HG03442 (cell line): Measurements from ENCODE around the gene CAMK2B.

ENCODE experiments used
- ATAC-seq: cut with Tn5 transposase; IDR thresholded peaks from one replicate; pipeline ENCODE4 v1.9.1; 2021; ENCODE audit warnings: mild to moderate bottlenecking, moderate library complexity; ENCODE audit not compliant: unreplicated experiment

The CAMK2B gene

GRCh38 chr7:44276571-44277221 lies 48.7 kb downstream of the CAMK2B start:
- no peak for ATAC-seq

DNA sequence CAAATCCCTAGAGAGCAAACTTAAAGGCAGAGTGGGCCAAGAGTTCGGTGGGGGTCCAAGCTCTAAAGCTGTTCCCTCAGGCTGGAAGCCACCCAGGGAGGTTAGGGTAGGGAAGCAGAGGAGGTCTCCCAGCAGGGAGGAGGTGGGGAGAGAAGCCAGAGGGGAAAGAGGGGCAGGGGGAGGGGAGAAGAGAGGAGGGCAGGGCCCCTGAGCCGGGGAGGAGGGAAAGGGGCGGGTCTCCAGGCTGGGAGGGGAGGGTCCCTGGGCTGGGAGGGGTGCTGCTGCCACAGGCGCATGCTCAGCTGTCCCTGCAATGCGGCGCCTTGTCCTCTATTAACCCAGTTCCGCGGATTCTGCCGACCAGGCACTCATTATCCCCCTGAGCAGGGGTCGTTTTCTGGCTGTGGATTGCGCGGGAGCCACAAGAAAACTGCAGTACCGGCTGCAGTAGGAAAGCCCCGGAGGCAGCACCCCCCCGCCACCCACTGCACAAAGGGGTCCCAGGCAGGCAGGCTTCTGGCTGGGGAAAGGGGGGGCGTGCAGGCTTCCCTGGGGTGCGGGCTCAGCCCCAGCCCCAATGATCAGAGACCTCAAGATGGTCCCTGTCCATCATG lies 49.3 kb downstream of the CAMK2B start:
- ATAC-seq, result no peak

- ATAC-seq, result no peak
Observed at GRCh38 chr7:44275146-44275545, 50.2 kb downstream of the CAMK2B start.

DNA sequence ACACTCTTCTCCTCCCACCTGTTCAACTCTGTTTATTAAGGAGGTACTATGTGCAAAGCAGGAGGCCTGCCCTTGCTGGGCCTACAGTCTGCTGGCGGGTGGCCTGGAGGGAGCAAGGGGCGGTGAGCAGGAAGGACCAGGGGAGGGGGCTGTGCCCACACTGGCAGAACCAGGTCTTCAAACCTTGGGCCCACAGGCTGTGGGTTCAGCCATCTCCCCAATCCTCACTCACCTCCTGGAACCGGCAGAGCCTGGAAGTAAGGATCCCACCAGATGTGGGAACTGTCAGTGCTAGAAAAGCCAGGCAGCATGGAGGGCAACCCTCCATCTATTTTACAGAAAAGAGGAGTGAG lies 50.8 kb downstream of the CAMK2B start:
- no peak for ATAC-seq

- no peak for ATAC-seq
Observed at GRCh38 chr7:44273681-44274622, 51.4 kb downstream of the CAMK2B start.

DNA sequence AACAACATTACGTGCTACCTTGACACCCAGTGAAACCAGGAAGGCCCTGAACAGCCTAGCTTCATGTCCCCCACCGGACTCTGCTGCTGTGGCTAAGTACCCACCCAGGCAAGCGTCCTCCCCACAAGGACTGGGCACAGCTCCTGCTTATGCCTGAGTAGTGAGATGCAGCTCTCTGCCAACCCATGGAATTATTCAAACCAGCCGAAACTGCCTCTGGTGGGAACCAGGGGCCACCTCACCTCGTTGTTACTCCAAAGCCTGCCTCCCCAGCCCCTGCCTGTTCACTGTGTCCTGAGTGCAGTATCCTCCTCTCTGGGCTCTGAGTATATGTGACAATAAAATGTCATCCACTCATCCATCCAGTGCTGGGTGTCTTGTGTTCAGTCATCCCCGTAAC lies 52.4 kb downstream of the CAMK2B start:
- ATAC-seq, result no peak

DNA sequence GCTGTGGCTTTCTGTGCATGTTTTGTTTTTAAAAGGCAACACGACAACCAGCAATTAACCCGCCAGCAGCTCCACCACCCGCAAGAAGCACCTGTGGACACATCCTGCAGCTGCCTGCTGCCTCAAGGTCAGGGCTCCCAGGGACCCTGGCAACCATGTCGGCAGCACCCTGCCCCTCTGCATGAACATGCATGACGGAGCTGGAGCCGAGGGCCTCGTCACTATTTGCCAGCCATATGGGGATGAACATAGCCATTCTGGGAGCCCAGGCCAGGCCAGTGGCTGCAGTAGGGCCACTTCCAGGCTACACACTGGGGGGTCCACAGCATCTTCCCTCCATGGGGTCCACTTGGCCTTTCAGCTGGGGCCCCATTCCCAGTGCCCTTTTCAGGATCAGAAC lies 52.9 kb downstream of the CAMK2B start:
- ATAC-seq, result no peak

DNA sequence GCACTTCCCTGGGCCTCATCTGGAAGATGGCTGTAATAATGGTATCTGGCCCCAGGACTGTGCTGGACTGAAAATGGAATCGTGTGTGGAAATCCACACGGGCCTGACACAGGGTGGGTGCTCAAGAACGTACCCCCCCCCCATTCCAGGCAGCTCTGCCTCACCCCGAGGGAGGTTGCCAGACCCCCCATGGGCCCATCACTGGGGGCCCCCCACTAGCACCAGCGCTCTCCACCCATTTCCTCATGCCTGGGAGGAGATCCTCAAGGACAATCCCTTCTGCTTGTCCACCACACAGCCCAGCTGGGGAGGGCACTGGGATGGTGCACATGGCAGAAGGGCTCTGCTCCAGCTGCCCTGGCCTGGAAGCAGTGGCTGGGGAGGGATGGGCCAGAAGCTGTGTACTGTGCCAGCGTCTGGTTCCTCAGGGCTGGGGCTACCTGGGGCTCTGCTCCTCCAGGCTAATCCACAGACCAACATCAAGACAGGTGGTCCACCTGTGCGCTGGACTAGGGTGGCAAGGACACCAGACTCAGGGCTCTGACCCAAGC lies 55.4 kb downstream of the CAMK2B start:
- no peak for ATAC-seq

DNA sequence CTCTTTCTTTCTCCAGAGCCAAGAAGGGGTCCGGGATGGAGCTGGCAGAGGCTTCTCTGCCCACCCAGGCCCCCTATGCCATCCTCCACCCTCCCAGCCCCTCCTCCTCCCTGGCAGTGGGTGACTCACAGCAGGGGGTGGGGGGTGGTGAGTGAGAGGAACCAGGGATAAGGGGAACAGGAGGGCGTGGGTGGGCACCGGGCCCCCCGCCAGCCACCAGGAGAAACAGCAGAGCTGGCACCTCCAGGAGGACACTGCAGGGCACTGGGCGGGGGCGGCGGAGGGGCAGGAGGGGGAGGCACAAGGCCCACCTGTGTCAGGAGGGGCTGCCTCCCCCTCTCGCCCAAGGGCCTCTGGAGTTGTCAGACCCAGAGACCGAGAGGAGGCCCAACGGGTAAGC lies 56.0 kb downstream of the CAMK2B start:
- no peak for ATAC-seq

- ATAC-seq, result no peak
Observed at GRCh38 chr7:44268671-44269070, 56.7 kb downstream of the CAMK2B start.

DNA sequence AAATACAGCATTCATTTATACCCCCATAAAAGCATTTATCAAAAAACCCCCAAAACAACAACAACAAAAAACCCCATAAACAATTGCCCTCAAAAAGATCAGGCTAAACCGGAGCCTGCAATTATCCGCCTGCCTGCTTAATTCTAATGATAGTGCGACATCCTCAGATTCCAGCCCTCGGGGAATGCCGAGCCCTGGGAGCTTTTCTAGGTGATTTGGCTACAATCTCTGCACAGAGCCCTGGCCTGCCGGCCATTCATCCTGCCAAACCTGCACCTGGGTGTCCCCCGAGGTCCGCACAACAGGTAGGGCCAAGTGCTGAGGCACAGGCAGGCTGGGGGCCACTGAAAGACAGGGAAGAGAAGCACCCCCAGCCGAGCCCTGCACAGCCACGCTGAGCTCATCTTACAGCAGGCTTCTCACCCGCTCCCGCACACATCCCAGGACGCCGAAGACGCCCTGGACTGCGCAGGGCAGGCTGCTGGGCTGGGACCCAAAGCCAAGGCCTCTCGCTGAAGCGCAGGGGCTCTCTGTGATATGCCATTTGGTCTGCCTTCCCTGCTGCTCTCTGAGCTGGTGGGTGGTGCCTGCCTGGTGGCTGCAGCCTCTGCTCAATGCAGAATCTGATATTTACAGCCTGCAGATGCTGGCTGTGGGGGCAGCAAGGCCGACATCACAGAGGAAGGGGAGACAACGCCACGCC lies 57.5 kb downstream of the CAMK2B start:
- no peak for ATAC-seq

DNA sequence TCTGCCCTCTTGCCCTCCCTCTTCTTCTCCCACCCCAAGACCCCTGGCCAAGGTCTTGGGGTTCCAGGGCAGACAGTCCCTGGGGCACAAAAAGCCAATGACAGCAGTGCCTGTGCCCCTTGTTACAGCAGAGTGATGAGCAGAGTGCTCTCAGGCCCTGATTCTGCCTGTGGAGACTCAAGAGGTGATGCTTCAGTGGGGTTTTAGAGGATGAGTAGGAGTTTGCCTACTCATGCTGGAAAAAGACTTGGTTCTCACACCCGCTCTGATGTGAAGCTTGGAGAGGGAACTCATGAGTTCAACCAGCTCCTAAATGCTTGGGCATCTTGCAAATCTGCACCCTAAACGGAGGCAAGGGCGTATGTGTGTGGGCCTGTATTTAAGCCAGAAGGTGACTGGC lies 58.2 kb downstream of the CAMK2B start:
- ATAC-seq, result no peak

GRCh38 chr7:44266526-44266925 lies 58.9 kb downstream of the CAMK2B start:
- no peak for ATAC-seq

DNA sequence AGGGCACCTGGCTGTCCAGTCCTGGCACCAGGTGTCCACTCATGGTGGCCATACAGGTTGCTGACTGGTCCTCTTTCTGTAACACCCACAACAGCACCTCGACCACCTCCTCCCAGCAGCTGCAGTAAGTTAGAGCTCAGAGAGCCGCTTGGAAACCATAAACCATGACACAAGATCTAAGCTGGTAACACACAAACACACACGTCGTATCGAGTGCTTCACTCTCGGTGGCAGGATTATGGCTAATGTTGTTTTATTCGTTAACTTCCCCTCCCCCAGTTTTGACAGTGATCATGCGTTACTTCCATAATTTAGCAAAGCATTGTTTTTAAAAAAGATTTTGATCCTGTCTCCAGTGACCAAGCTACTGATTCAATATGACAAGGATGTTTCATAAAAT lies 59.7 kb downstream of the CAMK2B start:
- no peak for ATAC-seq

DNA sequence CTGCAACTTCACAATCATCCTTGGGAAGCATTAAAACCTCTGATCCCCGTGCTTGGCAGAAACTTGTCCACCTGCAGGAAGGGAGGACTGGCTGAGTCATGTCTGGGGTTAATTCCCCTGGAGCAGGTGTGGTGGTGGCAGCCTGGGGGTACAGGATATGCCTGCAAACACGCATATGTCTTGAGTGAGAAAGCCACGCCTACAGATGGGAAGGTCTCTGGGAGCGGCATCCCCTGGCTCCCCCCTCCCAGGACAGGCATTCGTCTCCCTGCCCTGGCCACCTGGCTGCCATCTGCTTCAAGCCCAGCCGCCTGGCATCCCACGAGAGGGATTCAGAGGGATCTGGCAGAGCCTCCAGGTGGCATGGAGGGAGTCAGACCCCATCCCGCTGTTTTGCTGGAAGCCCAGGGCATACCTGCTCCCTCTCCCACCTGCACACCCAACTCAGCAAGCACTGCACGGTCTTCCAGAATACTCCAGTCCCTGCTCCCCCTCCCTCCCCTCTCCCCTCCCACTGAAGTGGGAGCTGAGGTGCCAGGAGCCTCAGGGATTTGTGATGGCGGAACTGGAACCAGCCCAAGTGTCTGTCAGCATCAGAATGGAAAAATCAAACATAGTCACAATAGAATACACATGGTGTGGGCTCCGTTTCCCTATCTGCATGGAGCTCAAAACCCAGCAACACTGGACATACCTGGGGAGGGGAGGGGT lies 61.0 kb downstream of the CAMK2B start:
- no peak for ATAC-seq

GRCh38 chr7:44263326-44264082 lies 61.9 kb downstream of the CAMK2B start:
- no peak for ATAC-seq

DNA sequence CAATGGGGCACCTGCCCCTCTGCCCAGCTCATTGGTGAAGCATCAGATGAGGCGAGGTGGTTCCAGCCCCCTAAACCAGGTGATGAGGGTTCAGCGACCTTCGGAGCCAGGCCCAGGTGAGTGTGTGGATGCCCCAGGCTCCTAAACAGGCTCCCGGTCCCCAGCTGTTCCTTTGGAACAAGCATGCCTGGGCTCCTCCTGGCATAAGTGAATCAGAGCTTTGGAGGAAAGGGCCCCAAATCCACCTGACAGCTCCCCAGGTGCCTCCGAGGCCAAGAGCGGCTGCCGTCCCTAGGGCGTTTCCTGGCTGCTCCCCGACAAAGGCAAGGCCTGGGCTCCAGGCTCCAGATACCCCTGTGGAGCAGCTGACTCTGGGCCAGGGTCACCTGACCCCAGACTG lies 63.4 kb downstream of the CAMK2B start:
- no peak for ATAC-seq

GRCh38 chr7:44261240-44261639 lies 64.2 kb downstream of the CAMK2B start:
- ATAC-seq, result no peak

DNA sequence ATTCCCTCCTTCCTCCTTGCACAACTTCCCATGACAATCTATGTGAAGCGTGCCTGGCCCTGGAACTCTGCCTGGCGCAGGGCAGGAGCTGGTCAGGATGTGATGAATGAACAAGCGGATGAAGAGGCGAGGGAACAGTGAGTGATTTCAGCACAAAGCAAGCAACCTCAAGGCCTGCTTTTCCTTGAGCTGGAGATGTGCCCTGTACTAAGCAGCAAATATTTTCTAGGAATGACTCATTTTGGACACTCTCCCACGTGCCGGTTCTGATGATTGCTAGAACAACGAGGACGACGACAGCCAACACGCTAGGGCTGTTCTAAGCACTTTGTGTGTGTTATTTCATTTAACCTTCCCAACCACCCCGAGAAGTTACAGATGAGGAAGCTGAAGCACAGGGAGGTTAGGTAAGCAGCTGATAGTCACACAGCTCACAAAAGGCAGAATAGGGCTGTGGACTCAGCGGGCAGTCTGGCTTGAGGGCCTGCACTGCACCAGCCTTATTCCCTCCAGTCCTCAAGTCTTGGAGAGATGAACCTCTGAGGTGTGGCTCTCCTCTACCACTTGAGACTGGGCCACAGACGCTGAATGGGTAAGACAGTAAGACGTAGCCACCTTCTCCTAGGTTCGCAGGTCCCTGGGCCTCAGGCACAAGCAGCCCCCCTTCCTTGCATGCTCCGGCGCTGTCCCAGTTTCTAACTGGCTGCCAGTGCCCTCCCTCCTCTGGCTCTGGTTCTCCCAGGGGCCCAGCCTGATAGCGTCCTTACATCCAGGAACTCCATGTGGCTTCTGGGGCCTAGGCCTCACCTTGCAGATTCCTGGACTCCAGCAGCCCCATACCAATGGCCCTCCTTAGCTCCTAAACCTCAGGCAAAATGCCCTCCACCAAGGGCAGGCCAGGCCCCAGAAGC lies 65.6 kb downstream of the CAMK2B start:
- ATAC-seq, result no peak
